HL-60 (cell line): ENCODE data around the gene ZNF441.

Source experiments
- GABPA ChIP-seq: IDR thresholded peaks from 2 replicates; pipeline ENCODE4 v1.6.1; 2012; ENCODE audit warnings: low read depth
- POLR2AphosphoS5 ChIP-seq: IDR thresholded peaks from 2 replicates; pipeline ENCODE4 v1.6.1; 2012; ENCODE audit warnings: low read depth
- REST ChIP-seq: IDR thresholded peaks from 2 replicates; pipeline ENCODE4 v1.6.1; 2012; ENCODE audit warnings: low read depth; ENCODE audit not compliant: insufficient replicate concordance
- TF ChIP-seq, protein P1 (sequence below): IDR thresholded peaks from one replicate; pipeline ENCODE4 v1.5.1; 2011; ENCODE audit warnings: low read length, control low read depth, inconsistent platforms; ENCODE audit not compliant: insufficient read depth

DNA sequence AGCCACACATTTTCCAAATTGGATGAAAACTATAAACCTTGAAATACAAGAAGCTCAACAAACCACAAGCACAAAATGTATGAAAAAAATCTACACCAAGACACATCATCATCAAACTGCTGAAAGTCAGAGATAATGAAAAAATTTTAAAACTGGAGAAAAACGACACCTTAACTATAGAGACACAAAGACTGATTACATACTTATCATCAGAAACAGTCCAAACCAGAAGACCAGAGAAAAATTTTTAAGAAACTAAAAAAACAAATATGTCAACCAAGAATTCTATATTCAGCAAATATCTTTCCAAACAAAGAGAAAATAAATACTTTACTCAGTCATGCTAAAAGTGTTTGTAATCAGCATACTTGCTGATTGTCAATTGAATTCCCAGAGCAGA is 19.5 kb upstream of the ZNF441 start:
- TF ChIP-seq, protein P1, sequence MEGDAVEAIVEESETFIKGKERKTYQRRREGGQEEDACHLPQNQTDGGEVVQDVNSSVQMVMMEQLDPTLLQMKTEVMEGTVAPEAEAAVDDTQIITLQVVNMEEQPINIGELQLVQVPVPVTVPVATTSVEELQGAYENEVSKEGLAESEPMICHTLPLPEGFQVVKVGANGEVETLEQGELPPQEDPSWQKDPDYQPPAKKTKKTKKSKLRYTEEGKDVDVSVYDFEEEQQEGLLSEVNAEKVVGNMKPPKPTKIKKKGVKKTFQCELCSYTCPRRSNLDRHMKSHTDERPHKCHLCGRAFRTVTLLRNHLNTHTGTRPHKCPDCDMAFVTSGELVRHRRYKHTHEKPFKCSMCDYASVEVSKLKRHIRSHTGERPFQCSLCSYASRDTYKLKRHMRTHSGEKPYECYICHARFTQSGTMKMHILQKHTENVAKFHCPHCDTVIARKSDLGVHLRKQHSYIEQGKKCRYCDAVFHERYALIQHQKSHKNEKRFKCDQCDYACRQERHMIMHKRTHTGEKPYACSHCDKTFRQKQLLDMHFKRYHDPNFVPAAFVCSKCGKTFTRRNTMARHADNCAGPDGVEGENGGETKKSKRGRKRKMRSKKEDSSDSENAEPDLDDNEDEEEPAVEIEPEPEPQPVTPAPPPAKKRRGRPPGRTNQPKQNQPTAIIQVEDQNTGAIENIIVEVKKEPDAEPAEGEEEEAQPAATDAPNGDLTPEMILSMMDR, result no peak
- TF ChIP-seq POLR2AphosphoS5 (no peak), REST (no peak), GABPA (no peak)
